DOHH2 (cell line): Measurements from ENCODE around the gene AP1S3.

Experiments
- H3F3A ChIP-seq: fragments of 200-600 bp; sonication (generic), shearing (Covaris generic); 2 replicates; pipeline ENCODE4 v1.6.0; 2016; ENCODE audit warnings: antibody characterized with exemption, mild to moderate bottlenecking; ENCODE audit not compliant: control insufficient read depth, insufficient read depth
- H3K27ac ChIP-seq: fragments of 200-600 bp; sonication (generic); 2 replicates; pipeline ENCODE4 v1.5.1; 2014; ENCODE audit warnings: low read depth, mild to moderate bottlenecking, low read length, moderate library complexity
- H3K27me3 ChIP-seq: fragments of 200-600 bp; sonication (generic); 2 replicates; pipeline ENCODE4 v1.6.1; 2014; ENCODE audit warnings: mild to moderate bottlenecking, low read length, mixed read lengths; ENCODE audit not compliant: control insufficient read depth
- H3K36me3 ChIP-seq: fragments of 200-600 bp; sonication (generic); 2 replicates; pipeline ENCODE4 v1.6.1; 2014; ENCODE audit warnings: mild to moderate bottlenecking, low read length, moderate library complexity, mixed read lengths; ENCODE audit not compliant: control insufficient read depth
- H3K4me1 ChIP-seq: fragments of 200-600 bp; sonication (generic); 2 replicates; pipeline ENCODE4 v1.6.1; 2014; ENCODE audit warnings: mild to moderate bottlenecking, low read length, mixed read lengths; ENCODE audit not compliant: control insufficient read depth
- H3K4me2 ChIP-seq: fragments of 200-600 bp; sonication (generic); 2 replicates; pipeline ENCODE4 v1.6.0; 2014; ENCODE audit warnings: mild to moderate bottlenecking, low read length, moderate library complexity
- H3K4me3 ChIP-seq: fragments of 200-600 bp; sonication (generic); 2 replicates; pipeline ENCODE4 v1.5.1; 2014; ENCODE audit warnings: mild to moderate bottlenecking, low read length, mixed read lengths
- H3K79me2 ChIP-seq: fragments of 200-600 bp; sonication (generic); 2 replicates; pipeline ENCODE4 v1.6.1; 2014; ENCODE audit warnings: mild to moderate bottlenecking, low read length, mixed read lengths; ENCODE audit not compliant: control insufficient read depth
- H3K9me2 ChIP-seq: fragments of 200-600 bp; sonication (generic); replicated peaks from 2 replicates; pipeline ENCODE4 v1.6.1; 2014; ENCODE audit warnings: mild to moderate bottlenecking, low read length, mixed read lengths; ENCODE audit not compliant: control insufficient read depth
- H3K9me3 ChIP-seq: fragments of 200-600 bp; sonication (generic); 2 replicates; pipeline ENCODE4 v1.6.1; 2014; ENCODE audit warnings: antibody characterized with exemption, low read length, mixed read lengths; ENCODE audit not compliant: control insufficient read depth, insufficient read depth
- H4K20me1 ChIP-seq: fragments of 200-600 bp; sonication (generic); 2 replicates; pipeline ENCODE4 v1.6.0; 2014; ENCODE audit warnings: low read depth, mild to moderate bottlenecking, antibody characterized with exemption, low read length, moderate library complexity; ENCODE audit not compliant: control insufficient read depth, insufficient read depth
- CTCF ChIP-seq: fragments of 200-600 bp; sonication (generic); IDR thresholded peaks from one replicate; pipeline ENCODE4 v1.5.1; 2014; ENCODE audit warnings: antibody characterized with exemption, mild to moderate bottlenecking, low read depth, low read length; ENCODE audit not compliant: poor library complexity, severe bottlenecking
- EZH2phosphoT487 ChIP-seq: fragments of 200-600 bp; sonication (generic); IDR thresholded peaks from 2 replicates; pipeline ENCODE4 v1.6.1; 2017; ENCODE audit warnings: borderline replicate concordance, mild to moderate bottlenecking, antibody characterized with exemption, low read length, moderate library complexity, mixed read lengths

The AP1S3 gene

GRCh38 chr2:223711596-223712326 is 125.6 kb downstream of the AP1S3 start:
- Histone ChIP-seq H3K36me3 (no peaks in the 10 kb centered on the region), H3K4me1 (no peaks in the 10 kb centered on the region), H3F3A (no peaks in the 10 kb centered on the region), H4K20me1 (no peaks in the 10 kb centered on the region), H3K9me2 (no peaks in the 10 kb centered on the region), H3K9me3 (no peaks in the 10 kb centered on the region), H3K27me3 (no peaks in the 10 kb centered on the region), H3K4me3 (no peak overlapping the region), H3K79me2 (no peaks in the 10 kb centered on the region), H3K27ac (no peak overlapping the region), H3K4me2 (no peak overlapping the region)
- TF ChIP-seq EZH2phosphoT487, result no peak
- no peak for TF ChIP-seq CTCF
